Prostate gland (tissue), 2 donors: ENCODE data around the gene PODXL. TPM values are rescaled to one million over a fixed set of nuclear protein-coding genes. Genes with fewer than 3 reads are reported as not detected.
A peak's percentile ranks its signal among the peaks of the same experiment; 100 is the strongest.
"Not testable (repeated sequence)": the region's sequence is repeated elsewhere in the genome, so short reads cannot be mapped to it uniquely, and the experiment has no call there.

Experiments
- DNase-seq: peaks from one replicate; pipeline ENCODE4 v3.0.0-alpha.2; 2019; ENCODE audit warnings: low spot score
- H3K27ac ChIP-seq, 2 donors: fragments of 200-600 bp; sonication (generic); 2 replicates each; pipeline ENCODE4 v1.5.1; 2017 to 2019
- H3K27me3 ChIP-seq: fragments of 200-600 bp; sonication (generic); replicated peaks from 2 replicates; pipeline ENCODE4 v1.5.1; 2019; ENCODE audit not compliant: insufficient read depth
- H3K36me3 ChIP-seq, 2 donors: fragments of 200-600 bp; sonication (generic); 1 replicate in 1 of 2; 2 replicates in 1 of 2; pipeline versions ENCODE4 v1.5.1 to v1.8.1; 2017 to 2019
- H3K4me1 ChIP-seq: fragments of 200-600 bp; sonication (generic); replicated peaks from 2 replicates; pipeline ENCODE4 v1.5.1; 2019
- H3K4me3 ChIP-seq, 2 donors: fragments of 200-600 bp; sonication (generic); 2 replicates each; pipeline ENCODE4 v1.5.1; 2017 to 2019
- H3K9me3 ChIP-seq: fragments of 200-600 bp; sonication (generic); 2 replicates; pipeline ENCODE4 v1.5.1; 2017
- CTCF ChIP-seq, 4 experiments: fragments of 200-600 bp in 2 of 4; fragments of 450-650 bp in 2 of 4; sonication (generic) in 2 of 4; IDR thresholded peaks; 1 replicate in 3 of 4; 2 replicates in 1 of 4; pipeline ENCODE4 v1.5.1; 2016 to 2019; ENCODE audit warnings: antibody characterized with exemption in 4 of 4, mild to moderate bottlenecking in 2 of 4, moderate library complexity in 2 of 4
- POLR2A ChIP-seq: fragments of 450-650 bp; IDR thresholded peaks from one replicate; pipeline ENCODE4 v1.6.1; 2016; ENCODE audit warnings: antibody characterized with exemption, mild to moderate bottlenecking
- POLR2AphosphoS5 ChIP-seq: sonication (generic); formaldehyde crosslinking; IDR thresholded peaks from one replicate; pipeline ENCODE4 v1.6.1; 2017; ENCODE audit warnings: antibody characterized with exemption
- WGBS: methylation state at CpG from one replicate; pipeline ENCODE4 v1.1.5; 2018; 5-methylcytosine and 5-hydroxymethylcytosine counted together
- intact Hi-C: fragments of 100-400 bp; cut with DNase I; formaldehyde crosslinking; loops from one replicate; pipeline ENCODE4 v1.14.2; 2022
- total RNA-seq, 2 donors: library from RNA; depleted of rRNA; stranded (reverse); fragments of >200 nt; gene quantifications; one replicate each; pipeline ENCODE4 v1.1.0, GENCODE V29; 2016

PODXL gene
- total RNA-seq, 2 donors from 2014 or later: 17.7 to 19.4 TPM

GRCh38 chr7:131509781-131510180 lies 46.6 kb downstream of the PODXL start:
- 97% methylated on average over 8 of the region's 8 CpGs for WGBS
- intact Hi-C loops: loop anchor here (10.0 kb wide), 1 partner anchor 405 kb away; no protein-coding TSS in a partner anchor
- no peak overlapping the region for H3K27ac ChIP-seq
- H3K4me3 ChIP-seq: no peak overlapping the region
- H3K27me3 ChIP-seq: no peaks in the 10 kb centered on the region
- DNase-seq: no peak
- no peaks in the 10 kb centered on the region for H3K9me3 ChIP-seq
- H3K4me1 ChIP-seq: no peaks in the 10 kb centered on the region
- H3K36me3 ChIP-seq: no peaks in the 10 kb centered on the region
- TF ChIP-seq POLR2AphosphoS5 (no peak), POLR2A (no peak)

GRCh38 chr7:131508754-131509486 lies 47.5 kb downstream of the PODXL start:
- no peaks in the 10 kb centered on the region for H3K9me3 ChIP-seq
- no peak overlapping the region for H3K27ac ChIP-seq
- TF ChIP-seq POLR2A (no peak), POLR2AphosphoS5 (no peak), CTCF (IDR thresholded peaks at IDR 0.05) (no peak)
- WGBS: 68% methylated on average over 10 of the region's 10 CpGs
- H3K4me3 ChIP-seq: no peak overlapping the region
- no peaks in the 10 kb centered on the region for H3K4me1 ChIP-seq
- intact Hi-C loops: loop anchor here (10.0 kb wide), 1 partner anchor 404 kb away; no protein-coding TSS in a partner anchor
- no peak for DNase-seq
- H3K36me3 ChIP-seq: no peaks in the 10 kb centered on the region
- no peaks in the 10 kb centered on the region for H3K27me3 ChIP-seq

- Histone ChIP-seq H3K27ac (no peak overlapping the region), H3K36me3 (no peaks in the 10 kb centered on the region), H3K9me3 (no peaks in the 10 kb centered on the region), H3K4me3 (no peak overlapping the region), H3K4me1 (no peaks in the 10 kb centered on the region), H3K27me3 (no peaks in the 10 kb centered on the region)
- TF ChIP-seq POLR2A (no peak), CTCF (IDR thresholded peaks at IDR 0.05) (peak; percentile 87 to 89 (median 88))
- intact Hi-C loops: loop anchor here (2.0 to 10.0 kb wide), 2 partner anchors 147 to 403 kb away; no protein-coding TSS in a partner anchor
- peak; percentile 80 for DNase-seq
- WGBS: 19% methylated on average over 14 of the region's 14 CpGs
Measured at GRCh38 chr7:131507592-131508331, 48.7 kb downstream of the PODXL start.

- intact Hi-C loops: loop anchor here (2.0 to 10.0 kb wide), 2 partner anchors 148 to 402 kb away; no protein-coding TSS in a partner anchor
- Histone ChIP-seq H3K9me3 (no peaks in the 10 kb centered on the region), H3K36me3 (no peaks in the 10 kb centered on the region), H3K27me3 (no peaks in the 10 kb centered on the region), H3K27ac (no peak overlapping the region), H3K4me3 (no peak overlapping the region), H3K4me1 (no peaks in the 10 kb centered on the region)
- TF ChIP-seq POLR2A: no peak
- no peak for TF ChIP-seq CTCF (IDR thresholded peaks at IDR 0.05)
- no peak for TF ChIP-seq POLR2AphosphoS5
- no peak for DNase-seq
- 65% methylated on average over 18 of the region's 18 CpGs for WGBS
Measured at GRCh38 chr7:131506597-131506996, 49.8 kb downstream of the PODXL start.

GRCh38 chr7:131505636-131506557 lies 50.5 kb downstream of the PODXL start:
- Histone ChIP-seq H3K4me1 (no peaks in the 10 kb centered on the region), H3K9me3 (no peaks in the 10 kb centered on the region), H3K36me3 (no peaks in the 10 kb centered on the region), H3K27ac (no peak overlapping the region), H3K4me3 (no peak overlapping the region), H3K27me3 (no peaks in the 10 kb centered on the region)
- no peak for DNase-seq
- intact Hi-C loops: loop anchor here (2.0 to 10.0 kb wide), 2 partner anchors 149 to 401 kb away; no protein-coding TSS in a partner anchor
- 91% methylated on average over 21 of the region's 30 CpGs for WGBS
- TF ChIP-seq CTCF (IDR thresholded peaks at IDR 0.05) (no peak), POLR2AphosphoS5 (no peak), POLR2A (no peak)

GRCh38 chr7:131505037-131505620 lies 51.3 kb downstream of the PODXL start:
- intact Hi-C loops: loop anchor here (10.0 kb wide), 1 partner anchor 400 kb away; no protein-coding TSS in a partner anchor
- H3K36me3 ChIP-seq, H3K27ac ChIP-seq, H3K27me3 ChIP-seq, H3K4me1 ChIP-seq, H3K4me3 ChIP-seq, H3K9me3 ChIP-seq, DNase-seq: not testable (repeated sequence)
- WGBS: 87% methylated on average over 8 of the region's 8 CpGs
